Glutamatergic neuron (in vitro differentiated cells): Measurements from ENCODE around the gene ATP8A2. TPM values are rescaled to one million over a fixed set of nuclear protein-coding genes. Genes with fewer than 3 reads are reported as not detected.
"Not testable (repeated sequence)": the region's sequence is repeated elsewhere in the genome, so short reads cannot be mapped to it uniquely, and the experiment has no call there.

Experiments used
- DNase-seq: peaks from one replicate; pipeline ENCODE4 v3.0.0; 2022
- H3K27ac Mint-ChIP-seq: one replicate; pipeline ENCODE4 v1.8.0; 2020; ENCODE audit warnings: mild to moderate bottlenecking, mixed read lengths, inconsistent platforms; ENCODE audit not compliant: unreplicated experiment
- H3K27me3 Mint-ChIP-seq: one replicate; pipeline ENCODE4 v1.8.0; 2020; ENCODE audit warnings: mild to moderate bottlenecking, moderate library complexity, mixed read lengths, inconsistent platforms; ENCODE audit not compliant: unreplicated experiment
- H3K36me3 Mint-ChIP-seq: one replicate; pipeline ENCODE4 v1.8.0; 2020; ENCODE audit warnings: mild to moderate bottlenecking, mixed read lengths, inconsistent platforms; ENCODE audit not compliant: unreplicated experiment
- H3K4me1 Mint-ChIP-seq: one replicate; pipeline ENCODE4 v1.8.0; 2020; ENCODE audit warnings: mild to moderate bottlenecking, low read depth, mixed read lengths, inconsistent platforms; ENCODE audit not compliant: unreplicated experiment
- H3K4me3 Mint-ChIP-seq: one replicate; pipeline ENCODE4 v1.8.0; 2020; ENCODE audit warnings: mild to moderate bottlenecking, mixed read lengths, inconsistent platforms; ENCODE audit not compliant: unreplicated experiment
- H3K9me3 Mint-ChIP-seq: one replicate; pipeline ENCODE4 v1.8.0; 2020; ENCODE audit warnings: mild to moderate bottlenecking, moderate library complexity, mixed read lengths, inconsistent platforms; ENCODE audit not compliant: unreplicated experiment
- CTCF ChIP-seq: fragments of 200-600 bp; sonication (generic); IDR thresholded peaks from one replicate; pipeline ENCODE4 v1.5.0; 2021; ENCODE audit not compliant: partially characterized antibody, unreplicated experiment
- total RNA-seq: library from RNA; stranded (reverse); fragmentation: NEBNext Ultra II Directional; extraction: Animal tissue kit (Norgen Biotek cat#: 25700); gene quantifications from one replicate; pipeline ENCODE4 v1.2.1, GENCODE V29; 2021; ENCODE audit not compliant: unreplicated experiment

Gene ATP8A2
- total RNA-seq, 1 donor from 2014 or later = 70.1 TPM

- no peak overlapping the region for H3K4me3 Mint-ChIP-seq
- H3K4me1 Mint-ChIP-seq = no peaks in the 10 kb centered on the region
- DNase-seq = no peak
- H3K27ac Mint-ChIP-seq = no peak overlapping the region
- H3K36me3 Mint-ChIP-seq = peaks cover 10% of the 10 kb centered on the region
- H3K27me3 Mint-ChIP-seq = peaks cover 6% of the 10 kb centered on the region
- H3K9me3 Mint-ChIP-seq = peaks cover 3% of the 10 kb centered on the region
- no peak for TF ChIP-seq CTCF
Observed at GRCh38 chr13:25951831-25952230, 580.1 kb downstream of the ATP8A2 start.

GRCh38 chr13:25954080-25954479 lies 582.3 kb downstream of the ATP8A2 start:
- H3K4me1 Mint-ChIP-seq, H3K27me3 Mint-ChIP-seq, H3K27ac Mint-ChIP-seq, H3K4me3 Mint-ChIP-seq, DNase-seq, H3K9me3 Mint-ChIP-seq: not testable (repeated sequence)
- peaks cover 11% of the 10 kb centered on the region for H3K36me3 Mint-ChIP-seq

GRCh38 chr13:25954943-25955342 lies 583.2 kb downstream of the ATP8A2 start:
- not testable (repeated sequence) for H3K27ac Mint-ChIP-seq, H3K9me3 Mint-ChIP-seq

GRCh38 chr13:25958986-25959385 lies 587.2 kb downstream of the ATP8A2 start:
- no peak overlapping the region for H3K4me3 Mint-ChIP-seq
- H3K9me3 Mint-ChIP-seq = peaks cover 3% of the 10 kb centered on the region
- H3K27me3 Mint-ChIP-seq = peaks cover 1% of the 10 kb centered on the region
- no peak overlapping the region for H3K27ac Mint-ChIP-seq
- TF ChIP-seq CTCF = no peak
- H3K4me1 Mint-ChIP-seq = no peaks in the 10 kb centered on the region
- DNase-seq = no peak
- peaks cover 12% of the 10 kb centered on the region for H3K36me3 Mint-ChIP-seq

More at GRCh38 chr13:25954943-25955342, 583.2 kb downstream of the ATP8A2 start:
- not testable (repeated sequence) for H3K4me1 Mint-ChIP-seq, H3K27me3 Mint-ChIP-seq, DNase-seq, H3K4me3 Mint-ChIP-seq, H3K36me3 Mint-ChIP-seq

GRCh38 chr13:25961294-25961693 lies 589.5 kb downstream of the ATP8A2 start:
- TF ChIP-seq CTCF = no peak
- no peaks in the 10 kb centered on the region for H3K4me1 Mint-ChIP-seq
- H3K4me3 Mint-ChIP-seq = no peak overlapping the region
- no peaks in the 10 kb centered on the region for H3K27me3 Mint-ChIP-seq
- peaks cover 12% of the 10 kb centered on the region for H3K36me3 Mint-ChIP-seq
- H3K9me3 Mint-ChIP-seq = peaks cover 2% of the 10 kb centered on the region
- DNase-seq = no peak
- H3K27ac Mint-ChIP-seq = no peak overlapping the region

GRCh38 chr13:25963674-25964073 lies 591.9 kb downstream of the ATP8A2 start:
- Mint-ChIP-seq H3K9me3 (no peaks in the 10 kb centered on the region), H3K4me1 (peaks cover 1% of the 10 kb centered on the region), H3K27ac (no peak overlapping the region), H3K27me3 (peaks cover 1% of the 10 kb centered on the region), H3K4me3 (no peak overlapping the region), H3K36me3 (peaks cover 6% of the 10 kb centered on the region)
- no peak for DNase-seq
- TF ChIP-seq CTCF = no peak
